ENCODE measurements around the gene CTU1. TPM values are rescaled to one million over a fixed set of nuclear protein-coding genes. Genes with fewer than 3 reads are reported as not detected.

CTU1 gene
- total RNA-seq, 4 donors from 2014 or later, result 2.8 to 8.5 (median 4.6) TPM

GRCh38 chr19:51129716-51130115 lies 21.5 kb upstream of the CTU1 start:
- TF ChIP-seq, protein P1, sequence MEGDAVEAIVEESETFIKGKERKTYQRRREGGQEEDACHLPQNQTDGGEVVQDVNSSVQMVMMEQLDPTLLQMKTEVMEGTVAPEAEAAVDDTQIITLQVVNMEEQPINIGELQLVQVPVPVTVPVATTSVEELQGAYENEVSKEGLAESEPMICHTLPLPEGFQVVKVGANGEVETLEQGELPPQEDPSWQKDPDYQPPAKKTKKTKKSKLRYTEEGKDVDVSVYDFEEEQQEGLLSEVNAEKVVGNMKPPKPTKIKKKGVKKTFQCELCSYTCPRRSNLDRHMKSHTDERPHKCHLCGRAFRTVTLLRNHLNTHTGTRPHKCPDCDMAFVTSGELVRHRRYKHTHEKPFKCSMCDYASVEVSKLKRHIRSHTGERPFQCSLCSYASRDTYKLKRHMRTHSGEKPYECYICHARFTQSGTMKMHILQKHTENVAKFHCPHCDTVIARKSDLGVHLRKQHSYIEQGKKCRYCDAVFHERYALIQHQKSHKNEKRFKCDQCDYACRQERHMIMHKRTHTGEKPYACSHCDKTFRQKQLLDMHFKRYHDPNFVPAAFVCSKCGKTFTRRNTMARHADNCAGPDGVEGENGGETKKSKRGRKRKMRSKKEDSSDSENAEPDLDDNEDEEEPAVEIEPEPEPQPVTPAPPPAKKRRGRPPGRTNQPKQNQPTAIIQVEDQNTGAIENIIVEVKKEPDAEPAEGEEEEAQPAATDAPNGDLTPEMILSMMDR (IDR thresholded peaks at IDR 0.05; ENCODE audit: low read depth), result no peak

- TF ChIP-seq, protein P1 (IDR thresholded peaks at IDR 0.05; ENCODE audit: low read depth), result no peak
Observed at GRCh38 chr19:51128227-51128626, 20.0 kb upstream of the CTU1 start.

DNA sequence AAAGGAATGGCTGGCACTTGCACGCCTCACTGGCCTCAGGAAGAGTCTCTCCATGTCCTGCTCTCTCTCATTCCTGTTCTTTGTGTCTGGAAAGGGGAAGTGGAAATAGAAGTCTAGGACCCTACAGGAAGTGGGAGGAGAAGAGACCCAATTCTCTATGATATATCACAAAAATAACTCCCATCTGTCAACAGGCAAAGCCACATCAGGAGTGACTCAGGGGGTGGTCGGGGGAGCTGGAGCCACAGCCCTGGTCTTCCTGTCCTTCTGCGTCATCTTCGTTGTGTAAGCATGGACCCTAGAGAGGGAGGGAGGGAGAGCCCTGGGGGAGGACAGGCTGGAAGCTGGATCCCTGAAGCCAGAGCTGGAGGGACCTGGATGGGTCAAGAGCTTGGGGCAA lies 19.5 kb upstream of the CTU1 start:
- TF ChIP-seq, protein P1 (IDR thresholded peaks at IDR 0.05; ENCODE audit: low read depth), result no peak

- TF ChIP-seq, protein P1 (IDR thresholded peaks at IDR 0.05; ENCODE audit: low read depth), result no peak
Observed at GRCh38 chr19:51127032-51127431, 18.8 kb upstream of the CTU1 start.

DNA sequence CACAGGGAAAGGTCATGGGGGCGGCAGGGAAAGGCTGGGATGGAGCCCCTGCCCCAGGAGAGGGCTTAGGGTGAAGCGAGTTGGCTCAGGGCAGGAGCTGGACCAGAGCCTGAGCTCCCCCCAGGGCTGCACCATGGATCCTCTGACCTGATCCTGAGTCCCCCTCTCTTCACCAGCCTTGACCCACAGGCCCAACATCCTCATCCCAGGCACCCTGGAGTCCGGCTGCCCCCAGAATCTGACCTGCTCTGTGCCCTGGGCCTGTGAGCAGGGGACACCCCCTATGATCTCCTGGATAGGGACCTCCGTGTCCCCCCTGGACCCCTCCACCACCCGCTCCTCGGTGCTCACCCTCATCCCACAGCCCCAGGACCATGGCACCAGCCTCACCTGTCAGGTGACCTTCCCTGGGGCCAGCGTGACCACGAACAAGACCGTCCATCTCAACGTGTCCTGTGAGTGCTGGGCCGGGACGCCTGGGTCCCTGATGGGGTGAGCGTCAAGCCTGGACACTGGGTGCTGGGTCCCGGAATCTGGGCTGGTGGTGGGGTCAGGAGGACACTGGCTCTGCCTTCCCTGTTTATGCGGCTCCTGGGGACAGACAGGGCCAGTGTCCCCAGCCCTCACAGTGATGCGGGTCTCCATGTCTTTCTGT lies 17.3 kb upstream of the CTU1 start:
- TF ChIP-seq, protein P1 (IDR thresholded peaks at IDR 0.05; ENCODE audit: low read depth), result no peak

DNA sequence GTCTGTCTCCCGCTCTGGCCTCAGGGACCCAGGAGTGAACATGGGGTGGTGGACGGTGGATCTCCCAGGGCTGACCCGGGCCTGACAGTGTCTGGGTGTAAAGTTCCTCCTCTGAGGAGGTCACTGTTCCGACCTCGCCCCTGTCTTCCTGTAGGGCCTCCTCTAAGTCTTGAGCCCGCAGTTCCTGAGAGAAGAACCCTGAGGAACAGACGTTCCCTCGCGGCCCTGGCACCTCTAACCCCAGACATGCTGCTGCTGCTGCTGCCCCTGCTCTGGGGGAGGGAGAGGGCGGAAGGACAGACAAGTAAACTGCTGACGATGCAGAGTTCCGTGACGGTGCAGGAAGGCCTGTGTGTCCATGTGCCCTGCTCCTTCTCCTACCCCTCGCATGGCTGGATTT lies 16.5 kb upstream of the CTU1 start, which contains the start of gene SIGLEC9:
Gene SIGLEC9 (plus strand): TSS at position 178 of the 400 bp plus-strand sequence. CDS start 69 bp downstream, at position 247.
- TF ChIP-seq, protein P1 (IDR thresholded peaks at IDR 0.05; ENCODE audit: low read depth), result no peak

DNA sequence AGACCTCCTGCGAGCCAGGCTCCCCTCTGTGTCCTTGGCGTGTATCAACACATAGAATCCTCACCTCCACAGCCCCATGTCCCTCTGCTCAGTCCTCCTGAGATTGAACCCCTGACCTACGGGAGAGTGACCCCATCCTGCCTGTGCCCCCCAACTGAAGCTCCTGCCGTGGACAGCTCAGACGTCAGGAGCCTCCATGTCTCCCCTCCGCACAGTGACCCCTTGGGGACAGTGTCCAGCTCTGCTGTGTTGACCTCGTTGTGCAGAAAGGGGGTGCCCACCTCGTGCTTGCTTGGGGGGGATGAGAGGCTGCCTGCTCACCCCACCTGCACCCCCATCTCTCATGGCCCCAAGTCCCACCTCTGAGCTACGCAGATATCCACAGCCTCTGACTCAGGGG lies 16.0 kb upstream of the CTU1 start:
- TF ChIP-seq, protein P1 (IDR thresholded peaks at IDR 0.05; ENCODE audit: low read depth), result no peak
